HepG2 (cell line): ENCODE data around the gene NOP14. TPM values are rescaled to one million over a fixed set of nuclear protein-coding genes. Genes with fewer than 3 reads are reported as not detected.
A peak's percentile ranks its signal among the peaks of the same experiment; 100 is the strongest.

Source experiments
- AKNA ChIP-seq: sonication (generic); formaldehyde crosslinking; IDR thresholded peaks from 2 replicates; pipeline ENCODE4 v1.4.0; 2020; ENCODE audit warnings: missing genetic modification reagents, borderline replicate concordance
- ATM ChIP-seq: fragments of 450-650 bp; IDR thresholded peaks from 2 replicates; pipeline ENCODE4 v1.7.1; 2017; ENCODE audit warnings: mild to moderate bottlenecking, borderline replicate concordance
- BCL6 ChIP-seq: IDR thresholded peaks from 2 replicates; pipeline ENCODE4 v1.6.1; 2016; ENCODE audit warnings: missing genetic modification reagents, missing compliant biosample characterization
- BRCA1 ChIP-seq: sonication (generic); formaldehyde crosslinking; IDR thresholded peaks from 2 replicates; pipeline ENCODE4 v1.4.0; 2020; ENCODE audit warnings: missing genetic modification reagents
- BRD4 ChIP-seq: sonication (generic); formaldehyde crosslinking; IDR thresholded peaks from 2 replicates; pipeline ENCODE4 v1.4.0; 2020; ENCODE audit warnings: missing genetic modification reagents
- CHD2 ChIP-seq: IDR thresholded peaks from 2 replicates; pipeline ENCODE4 v1.6.1; 2011; ENCODE audit warnings: low read depth, low read length, improper control_type of control experiment
- LRRFIP1 ChIP-seq: sonication (generic); formaldehyde crosslinking; conservative IDR thresholded peaks from 2 replicates; pipeline ENCODE4 v1.4.0; 2020; ENCODE audit warnings: missing genetic modification reagents
- NCOA1 ChIP-seq: sonication (generic); formaldehyde crosslinking; IDR thresholded peaks from 2 replicates; pipeline ENCODE4 v1.9.0; 2021; ENCODE audit warnings: missing genetic modification reagents
- POLR2A ChIP-seq, 2 experiments: IDR thresholded peaks; 2 replicates each; pipeline ENCODE4 v1.6.1; 2011; ENCODE audit warnings: low read depth in 2 of 2, low read length in 2 of 2, mild to moderate bottlenecking in 1 of 2, moderate library complexity in 1 of 2; ENCODE audit not compliant: insufficient read depth in 1 of 2
- USF2 ChIP-seq, 2 experiments: sonication (generic) in 1 of 2; formaldehyde crosslinking in 1 of 2; IDR thresholded peaks; 2 replicates each; pipeline versions ENCODE4 v1.5.1 to v1.6.1; 2011 to 2020; ENCODE audit warnings: borderline replicate concordance in 1 of 2, low read depth in 1 of 2, low read length in 1 of 2, mild to moderate bottlenecking in 1 of 2, missing genetic modification reagents in 1 of 2, moderate library complexity in 1 of 2
- ZBTB49 ChIP-seq: sonication (generic); formaldehyde crosslinking; IDR thresholded peaks from 2 replicates; pipeline ENCODE4 v1.4.0; 2020; ENCODE audit warnings: missing genetic modification reagents, borderline replicate concordance
- ZNF121 ChIP-seq: sonication (generic); formaldehyde crosslinking; IDR thresholded peaks from 2 replicates; pipeline ENCODE4 v1.5.0; 2020; ENCODE audit warnings: mild to moderate bottlenecking, missing genetic modification reagents
- ZNF512 ChIP-seq: sonication (generic); formaldehyde crosslinking; IDR thresholded peaks from 2 replicates; pipeline ENCODE4 v1.4.0; 2020; ENCODE audit warnings: mild to moderate bottlenecking, missing genetic modification reagents
- polyA plus RNA-seq, 8 experiments: library from polyadenylated mRNA; depleted of rRNA in 3 of 8; stranded (reverse) in 7 of 8; unstranded in 1 of 8; fragments of >200 nt; fragmentation: Illumina TruSeq in 4 of 8; extraction: Trizol in 4 of 8; gene quantifications; 2 replicates each; pipeline versions ENCODE4 v1.2.1 to v1.2.3, GENCODE V29; 2011 to 2016; ENCODE audit warnings: low read depth in 4 of 8, missing spikeins in 1 of 8, mixed read lengths in 1 of 8; ENCODE audit not compliant: insufficient read depth in 1 of 8
- total RNA-seq, 5 experiments: library from RNA; depleted of rRNA; stranded (reverse); fragments of >200 nt; fragmentation: Illumina TruSeq; extraction: Trizol; gene quantifications; 2 replicates each; pipeline ENCODE4 v1.2.3, GENCODE V29; 2016; ENCODE audit warnings: low read depth in 1 of 5

Gene NOP14
- total and polyA plus RNA-seq, 2 of the 13 experiments (the other 11 are each of a cell fraction or from before 2014, with no cell fraction given): 6.9 to 47.9 TPM

- TF ChIP-seq USF2 (IDR thresholded peaks at IDR 0.05; ENCODE audit: low read depth, low read length) (no peak), USF2 (CRISPR knock-in tag; IDR thresholded peaks at IDR 0.05; ENCODE audit: borderline replicate concordance) (no peak), AKNA (CRISPR knock-in tag) (no peak), CHD2 (0 out of 2 replicates have a peak, but pooled peaks have one; percentile 29), POLR2A (IDR thresholded peaks at IDR 0.05; ENCODE audit: insufficient read depth in 1 of 2, low read depth in 2 of 2, low read length in 2 of 2) (0 out of 4 replicates have a peak, but pooled peaks of 1 of the 2 experiments have one; percentile 37), BRD4 (CRISPR knock-in tag) (no peak; the same call in 1 of the 2 replicates), ZBTB49 (CRISPR knock-in tag) (no peak), ATM (no peak), BCL6 (peak; percentile 97), ZNF121 (CRISPR knock-in tag) (no peak), ZNF512 (no peak), LRRFIP1 (no peak), BRCA1 (peak; percentile 69; the same call in 1 of the 2 replicates), NCOA1 (0 out of 2 replicates have a peak, but pooled peaks have one; percentile 44)
Observed at GRCh38 chr4:2937146-2937857, 25.9 kb downstream of the NOP14 start (continued).
